ENCODE measurements around the gene C6orf89.

Gene C6orf89, protein sequence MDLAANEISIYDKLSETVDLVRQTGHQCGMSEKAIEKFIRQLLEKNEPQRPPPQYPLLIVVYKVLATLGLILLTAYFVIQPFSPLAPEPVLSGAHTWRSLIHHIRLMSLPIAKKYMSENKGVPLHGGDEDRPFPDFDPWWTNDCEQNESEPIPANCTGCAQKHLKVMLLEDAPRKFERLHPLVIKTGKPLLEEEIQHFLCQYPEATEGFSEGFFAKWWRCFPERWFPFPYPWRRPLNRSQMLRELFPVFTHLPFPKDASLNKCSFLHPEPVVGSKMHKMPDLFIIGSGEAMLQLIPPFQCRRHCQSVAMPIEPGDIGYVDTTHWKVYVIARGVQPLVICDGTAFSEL

DNA sequence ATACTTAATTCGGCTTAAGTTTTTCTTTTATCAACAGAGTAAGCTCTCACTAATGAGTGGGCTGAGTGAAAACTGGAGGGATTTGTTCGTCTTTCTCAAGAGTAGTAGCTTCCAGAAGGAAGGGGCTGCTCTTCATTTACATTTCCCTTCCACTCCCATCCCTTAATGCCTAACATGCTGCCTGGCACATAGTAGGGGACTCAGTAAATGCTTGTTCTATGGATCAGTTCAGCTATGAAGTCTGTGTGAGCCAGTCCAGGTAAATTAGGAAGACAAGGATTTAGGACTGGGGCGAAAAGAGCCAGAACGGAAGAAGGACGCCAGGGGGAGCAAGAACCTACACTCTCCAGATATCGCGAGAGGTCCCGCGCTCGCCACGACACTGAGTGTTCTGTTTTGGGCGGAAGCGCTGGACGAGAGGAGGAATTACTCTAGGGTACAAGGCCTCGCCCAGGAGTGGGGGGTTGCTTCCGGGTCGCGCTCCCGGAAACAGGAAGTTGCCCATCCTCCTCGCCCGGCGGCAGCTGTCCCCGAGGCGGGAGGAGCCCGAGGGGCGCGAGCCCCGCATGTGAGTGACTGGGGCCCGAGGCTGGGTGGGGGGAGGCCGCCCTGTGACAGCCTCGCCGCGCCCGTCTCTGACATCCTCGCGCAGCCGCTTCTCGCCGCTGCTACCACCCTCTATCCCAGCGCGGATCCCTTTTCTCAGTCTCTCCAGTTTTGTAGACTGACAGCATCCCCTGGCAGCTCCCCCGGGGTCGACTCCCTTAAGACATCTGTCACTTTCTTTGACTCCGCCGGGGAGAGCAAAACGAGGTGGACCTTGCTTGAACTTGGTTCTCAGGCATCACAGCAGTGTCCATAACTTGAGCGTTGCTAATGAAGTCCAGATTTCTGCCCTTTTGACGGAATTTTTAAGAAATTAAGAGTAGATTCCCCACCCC, at the start of gene C6orf89:
Gene C6orf89, plus strand, starts transcription at position 492 of the 941 bp plus-strand sequence. CDS start 13,493 bp downstream, outside the sequence.
- no peaks in the 10 kb centered on the region for H3K36me3 ChIP-seq (ENCODE audit: control insufficient read depth, insufficient read depth, low read length)
- no peaks in the 10 kb centered on the region for H3K4me1 ChIP-seq (ENCODE audit: control insufficient read depth, insufficient read depth, low read length)
- no CpG with 5 or more reads among the region's 48 CpGs for WGBS (ENCODE audit: insufficient coverage, insufficient read length)
- H3K4me3 ChIP-seq (ENCODE audit: low read length): peak within 1 kb of the TSS; percentile 61
- DNase-seq (ENCODE audit: low read depth, low spot score): peak; percentile 97
- no peak within 1 kb of the TSS for H3K27ac ChIP-seq (ENCODE audit: low read length)
- H3K9me3 ChIP-seq (ENCODE audit: control insufficient read depth, insufficient read depth, low read length): no peaks in the 10 kb centered on the region
- no peaks in the 10 kb centered on the region for H3K27me3 ChIP-seq (ENCODE audit: control insufficient read depth, insufficient read depth, low read length)

DNA sequence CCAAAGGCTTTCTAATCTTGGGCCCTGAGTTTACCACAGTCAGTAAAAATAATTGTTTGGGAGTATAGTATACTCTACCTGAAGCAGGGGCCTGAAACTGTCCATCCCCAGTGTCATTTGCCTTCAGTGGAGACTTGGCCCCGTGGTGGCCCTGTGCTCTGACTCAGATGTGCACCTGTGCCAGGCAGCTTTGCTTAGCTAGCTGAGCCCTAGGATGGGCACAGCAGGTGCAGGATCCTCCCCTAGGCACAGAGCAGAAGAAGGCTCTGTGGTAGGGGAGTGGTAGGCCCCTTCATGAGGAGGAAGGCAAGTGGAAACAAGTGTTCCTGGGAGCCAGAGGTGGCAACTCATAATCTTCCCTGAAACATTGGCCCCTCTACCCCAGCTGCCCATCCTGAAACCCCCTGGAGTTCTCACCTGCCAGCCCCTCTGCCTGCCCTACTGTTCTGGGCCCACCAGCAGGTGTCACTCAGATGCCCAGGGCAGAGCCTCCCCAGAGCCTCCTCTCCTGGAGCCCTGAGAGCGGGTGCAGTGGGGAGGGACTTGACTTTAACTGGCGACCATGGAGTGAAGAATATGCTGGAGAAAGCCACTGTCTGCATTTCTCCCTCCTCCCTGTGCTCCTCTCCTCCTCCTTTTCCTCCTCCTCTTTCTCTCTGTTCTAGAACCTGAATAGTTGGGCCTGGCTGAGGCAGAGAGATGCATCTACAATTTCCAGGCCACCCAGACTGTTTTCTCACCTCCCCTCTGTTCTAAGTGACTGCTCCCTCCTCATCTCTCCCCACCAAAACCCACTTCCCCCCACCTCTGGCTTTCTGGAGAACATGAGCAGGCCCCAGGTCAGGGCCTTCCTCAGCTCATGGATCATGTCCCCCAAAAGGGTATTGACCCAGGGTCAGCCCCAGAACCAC, 49.4 kb upstream of the C6orf89 start:
- no CpG with 5 or more reads among the region's 3 CpGs for WGBS (ENCODE audit: insufficient coverage, insufficient read length)
- H3K4me3 ChIP-seq (ENCODE audit: low read length): no peak overlapping the region
- H3K27me3 ChIP-seq (ENCODE audit: control insufficient read depth, insufficient read depth, low read length): peaks cover 24% of the 10 kb centered on the region
- H3K4me1 ChIP-seq (ENCODE audit: control insufficient read depth, insufficient read depth, low read length): peaks cover 2% of the 10 kb centered on the region; the same call in 1 of the 2 replicates
- no peak for DNase-seq (ENCODE audit: low read depth, low spot score)
- no peaks in the 10 kb centered on the region for H3K9me3 ChIP-seq (ENCODE audit: control insufficient read depth, insufficient read depth, low read length)
- H3K27ac ChIP-seq (ENCODE audit: low read length): no peak overlapping the region
- H3K36me3 ChIP-seq (ENCODE audit: control insufficient read depth, insufficient read depth, low read length): no peaks in the 10 kb centered on the region

DNA sequence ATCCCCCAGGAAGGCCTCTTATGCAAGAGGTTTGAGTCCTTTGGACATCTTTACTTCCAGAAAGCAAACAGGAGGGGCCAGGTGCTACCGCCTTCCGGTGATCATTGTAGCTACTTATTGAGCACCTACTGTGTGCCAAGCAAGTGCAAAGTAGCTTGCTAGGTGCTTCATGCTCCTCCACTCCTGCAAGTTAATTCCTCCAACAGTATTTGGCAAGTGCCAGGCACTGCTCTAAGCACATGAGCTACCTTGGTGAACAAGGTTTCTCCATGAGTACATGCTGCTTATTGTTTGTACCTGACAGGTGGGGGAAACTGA, 48.8 kb upstream of the C6orf89 start:
- Histone ChIP-seq H3K4me3 (ENCODE audit: low read length) (no peak overlapping the region), H3K4me1 (ENCODE audit: control insufficient read depth, insufficient read depth, low read length) (peaks cover 2% of the 10 kb centered on the region; the same call in 1 of the 2 replicates), H3K27ac (ENCODE audit: low read length) (no peak overlapping the region), H3K36me3 (ENCODE audit: control insufficient read depth, insufficient read depth, low read length) (no peaks in the 10 kb centered on the region), H3K27me3 (ENCODE audit: control insufficient read depth, insufficient read depth, low read length) (peaks cover 25% of the 10 kb centered on the region), H3K9me3 (ENCODE audit: control insufficient read depth, insufficient read depth, low read length) (no peaks in the 10 kb centered on the region)
- no peak for DNase-seq (ENCODE audit: low read depth, low spot score)
- no CpG with 5 or more reads among the region's 2 CpGs for WGBS (ENCODE audit: insufficient coverage, insufficient read length)

DNA sequence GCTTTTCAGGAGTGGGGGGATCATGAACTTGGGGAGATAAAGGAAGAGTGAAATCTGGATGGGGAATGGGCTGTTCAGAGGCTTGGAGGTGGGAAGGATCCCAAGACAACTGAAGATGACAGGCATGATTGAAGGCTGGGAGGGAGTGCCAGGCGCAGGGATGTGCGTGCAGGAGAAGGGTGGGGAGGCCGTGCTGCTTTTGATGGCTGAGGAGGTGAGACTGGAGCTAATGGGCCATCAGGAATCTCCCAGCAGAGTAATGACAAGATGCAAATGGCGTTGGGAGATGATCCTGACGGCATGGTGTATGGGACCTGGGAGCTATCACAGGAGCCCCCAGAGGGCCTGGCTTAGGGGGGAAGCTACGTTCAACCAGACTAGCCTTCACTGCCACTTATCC, 48.1 kb upstream of the C6orf89 start:
- H3K4me1 ChIP-seq (ENCODE audit: control insufficient read depth, insufficient read depth, low read length): peaks cover 2% of the 10 kb centered on the region; the same call in 1 of the 2 replicates
- H3K9me3 ChIP-seq (ENCODE audit: control insufficient read depth, insufficient read depth, low read length): no peaks in the 10 kb centered on the region
- peaks cover 25% of the 10 kb centered on the region for H3K27me3 ChIP-seq (ENCODE audit: control insufficient read depth, insufficient read depth, low read length)
- H3K27ac ChIP-seq (ENCODE audit: low read length): no peak overlapping the region
- H3K4me3 ChIP-seq (ENCODE audit: low read length): no peak overlapping the region
- WGBS (ENCODE audit: insufficient coverage, insufficient read length): no CpG with 5 or more reads among the region's 6 CpGs
- DNase-seq (ENCODE audit: low read depth, low spot score): no peak
- no peaks in the 10 kb centered on the region for H3K36me3 ChIP-seq (ENCODE audit: control insufficient read depth, insufficient read depth, low read length)

DNA sequence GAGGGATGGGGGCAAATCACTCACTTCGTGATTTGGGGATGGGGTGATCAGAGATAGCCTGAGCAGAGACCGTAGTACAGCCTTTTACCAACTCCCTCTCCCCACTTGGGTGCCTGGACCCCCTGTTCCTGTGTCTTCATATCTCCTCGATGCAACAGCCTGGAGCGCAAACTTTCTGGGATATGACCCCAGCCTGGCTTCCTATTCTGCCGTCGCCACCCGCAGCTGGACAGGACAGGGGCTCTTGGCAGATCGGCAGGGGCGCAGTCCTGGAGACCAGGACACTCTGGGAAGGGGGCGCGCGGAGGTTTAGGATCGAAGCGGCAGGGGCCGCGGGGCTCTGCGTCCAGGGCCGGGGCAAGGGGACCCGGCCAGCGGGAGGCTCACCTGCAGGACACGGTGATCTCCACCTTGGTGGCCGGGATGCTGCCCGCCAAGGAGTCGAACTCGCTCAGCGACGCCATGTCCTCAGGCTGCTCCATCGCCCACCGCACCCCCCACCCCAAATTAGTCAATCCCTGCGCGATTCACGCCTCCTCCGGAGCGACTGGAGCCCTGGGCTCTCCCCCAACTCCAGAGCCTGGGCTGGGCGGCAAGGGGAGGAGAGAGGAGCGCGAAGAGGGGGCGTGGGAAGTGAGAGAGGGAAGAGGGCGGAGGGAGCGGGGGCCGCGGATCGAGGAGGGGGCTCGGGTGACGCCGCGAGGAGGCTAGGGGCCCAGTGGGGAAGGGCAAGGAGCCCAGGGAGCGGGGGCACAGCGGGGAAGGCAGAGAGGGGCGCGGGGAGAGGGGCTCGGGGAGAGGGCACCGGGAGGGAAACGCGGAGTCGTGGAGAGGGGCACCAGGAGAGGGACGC, 46.6 kb upstream of the C6orf89 start, which contains the start of gene CPNE5:
Gene CPNE5, minus strand, starts transcription at position 549 of the 853 bp plus-strand sequence. Its CDS starts 67 bp downstream, at position 482.
- no peaks in the 10 kb centered on the region for H3K9me3 ChIP-seq (ENCODE audit: control insufficient read depth, insufficient read depth, low read length)
- peak within 1 kb of the TSS; percentile 72 for H3K4me3 ChIP-seq (ENCODE audit: low read length)
- peaks cover 2% of the 10 kb centered on the region; the same call in 1 of the 2 replicates for H3K4me1 ChIP-seq (ENCODE audit: control insufficient read depth, insufficient read depth, low read length)
- WGBS (ENCODE audit: insufficient coverage, insufficient read length): no CpG with 5 or more reads among the region's 57 CpGs
- peaks cover 25% of the 10 kb centered on the region for H3K27me3 ChIP-seq (ENCODE audit: control insufficient read depth, insufficient read depth, low read length)
- H3K27ac ChIP-seq (ENCODE audit: low read length): no peak within 1 kb of the TSS
- DNase-seq (ENCODE audit: low read depth, low spot score): no peak
- no peaks in the 10 kb centered on the region for H3K36me3 ChIP-seq (ENCODE audit: control insufficient read depth, insufficient read depth, low read length)

DNA sequence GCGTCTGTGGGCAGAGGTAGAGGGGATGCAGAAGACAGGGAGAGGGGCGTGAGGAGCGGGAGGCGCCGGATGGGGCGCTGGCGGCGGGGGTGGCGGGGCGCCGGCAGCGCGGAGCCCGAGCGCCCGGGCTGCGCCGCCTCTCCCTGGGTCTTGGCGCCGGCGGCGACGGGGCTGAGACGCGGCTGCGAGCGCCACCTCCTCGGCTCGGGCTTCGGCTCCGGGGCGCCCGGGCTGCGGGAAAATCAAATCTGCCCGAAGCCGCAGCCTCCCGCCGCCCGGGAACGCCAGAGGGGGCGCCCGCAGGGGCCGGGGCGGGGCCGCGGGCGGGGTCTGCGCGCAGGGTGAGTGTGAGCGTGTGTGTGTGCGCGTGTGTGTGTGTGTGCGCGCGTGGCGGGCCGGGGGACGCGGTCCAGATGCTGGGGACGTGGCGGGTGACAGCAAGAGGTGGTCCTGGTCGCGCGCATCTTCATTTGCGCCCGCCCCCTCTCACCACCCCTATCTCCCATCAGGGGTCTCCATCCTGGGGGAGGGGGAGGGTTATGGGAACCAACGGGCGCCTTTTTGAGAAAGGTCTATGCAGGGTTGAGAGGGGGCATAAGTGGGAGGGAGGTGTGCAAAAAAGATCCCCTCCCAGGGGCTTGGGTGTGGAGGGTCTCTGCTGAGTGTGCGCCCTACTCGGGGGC, 45.9 kb upstream of the C6orf89 start:
- Histone ChIP-seq H3K36me3 (ENCODE audit: control insufficient read depth, insufficient read depth, low read length) (no peaks in the 10 kb centered on the region), H3K27me3 (ENCODE audit: control insufficient read depth, insufficient read depth, low read length) (peaks cover 25% of the 10 kb centered on the region), H3K9me3 (ENCODE audit: control insufficient read depth, insufficient read depth, low read length) (no peaks in the 10 kb centered on the region), H3K27ac (ENCODE audit: low read length) (no peak overlapping the region), H3K4me1 (ENCODE audit: control insufficient read depth, insufficient read depth, low read length) (peaks cover under 1% of the 10 kb centered on the region; the same call in 1 of the 2 replicates), H3K4me3 (ENCODE audit: low read length) (peak overlapping the region; percentile 72)
- no CpG with 5 or more reads among the region's 70 CpGs for WGBS (ENCODE audit: insufficient coverage, insufficient read length)
- DNase-seq (ENCODE audit: low read depth, low spot score): no peak

DNA sequence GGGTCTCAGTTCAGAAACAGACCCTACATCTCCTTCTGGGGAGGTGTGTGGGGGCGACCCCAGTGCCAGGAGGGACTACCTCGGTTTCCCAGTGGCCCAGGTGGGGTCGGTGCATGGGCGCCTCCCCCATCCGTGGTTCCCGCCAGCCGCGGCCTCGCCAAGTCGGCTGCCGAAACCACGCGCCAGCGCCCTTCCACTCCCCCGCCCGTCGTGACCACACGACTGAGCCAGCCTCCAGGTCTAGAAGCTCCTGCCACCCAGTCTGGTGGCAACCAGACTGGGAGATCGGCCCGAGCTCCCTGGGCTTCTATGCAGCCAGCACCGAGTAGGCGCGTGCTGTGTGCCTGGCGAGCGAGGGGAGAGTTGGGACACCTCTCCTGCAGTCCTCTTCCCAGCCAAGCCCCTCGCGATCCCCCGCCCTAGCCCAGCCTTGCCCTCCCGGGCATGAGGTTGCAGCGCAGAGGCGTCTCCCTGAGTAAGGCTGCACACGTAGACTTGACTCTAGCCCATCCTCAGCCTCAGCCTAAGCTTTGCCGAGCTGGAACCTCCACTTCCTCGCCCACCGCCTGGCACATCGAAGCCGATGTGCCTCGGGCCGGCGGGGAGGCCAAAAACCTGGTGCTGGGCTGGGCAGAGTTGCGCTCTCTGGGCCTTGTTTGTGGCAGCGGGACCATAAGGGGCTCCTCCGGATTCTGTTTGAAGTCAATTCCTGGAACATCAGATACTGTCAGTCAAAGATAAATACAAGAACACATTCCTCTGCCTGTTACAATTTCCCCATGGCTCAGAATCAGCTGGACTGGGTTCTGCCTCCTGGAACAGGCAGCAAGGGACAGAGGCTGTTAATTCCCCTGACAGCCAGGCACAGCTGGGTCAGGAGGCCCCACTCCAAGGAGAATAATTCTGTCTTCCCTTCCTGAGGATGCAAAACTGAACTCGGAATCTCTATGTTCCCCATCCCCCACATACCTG, 45.0 kb upstream of the C6orf89 start:
- H3K4me3 ChIP-seq (ENCODE audit: low read length): peak overlapping the region; percentile 72; the same call in 1 of the 2 replicates
- H3K9me3 ChIP-seq (ENCODE audit: control insufficient read depth, insufficient read depth, low read length): no peaks in the 10 kb centered on the region
- no peaks in the 10 kb centered on the region for H3K36me3 ChIP-seq (ENCODE audit: control insufficient read depth, insufficient read depth, low read length)
- H3K4me1 ChIP-seq (ENCODE audit: control insufficient read depth, insufficient read depth, low read length): no peaks in the 10 kb centered on the region
- peaks cover 25% of the 10 kb centered on the region for H3K27me3 ChIP-seq (ENCODE audit: control insufficient read depth, insufficient read depth, low read length)
- WGBS (ENCODE audit: insufficient coverage, insufficient read length): no CpG with 5 or more reads among the region's 44 CpGs
- no peak for DNase-seq (ENCODE audit: low read depth, low spot score)
- H3K27ac ChIP-seq (ENCODE audit: low read length): no peak overlapping the region

DNA sequence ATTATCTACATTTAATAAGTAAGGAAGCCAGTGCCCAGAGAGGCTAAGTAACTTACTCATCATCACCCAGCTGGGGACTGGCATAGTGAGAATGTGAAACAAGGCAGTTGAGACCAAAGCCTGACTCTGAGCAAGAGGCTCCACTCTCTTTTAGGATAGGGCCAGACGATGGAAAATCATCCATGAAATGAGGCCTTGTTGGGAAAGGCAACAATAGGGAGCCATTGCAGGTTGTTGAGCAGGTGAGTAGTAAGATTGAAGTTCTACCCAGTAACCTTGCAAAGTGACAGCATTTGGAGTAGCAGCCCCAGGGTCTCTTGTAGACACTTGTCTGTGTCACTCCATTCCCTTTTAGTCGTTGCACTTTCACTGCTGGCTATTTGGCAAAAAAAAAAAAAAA, 44.0 kb upstream of the C6orf89 start:
- Histone ChIP-seq H3K27ac (ENCODE audit: low read length) (no peak overlapping the region), H3K4me1 (ENCODE audit: control insufficient read depth, insufficient read depth, low read length) (no peaks in the 10 kb centered on the region), H3K9me3 (ENCODE audit: control insufficient read depth, insufficient read depth, low read length) (no peaks in the 10 kb centered on the region), H3K27me3 (ENCODE audit: control insufficient read depth, insufficient read depth, low read length) (peaks cover 25% of the 10 kb centered on the region), H3K4me3 (ENCODE audit: low read length) (no peak overlapping the region), H3K36me3 (ENCODE audit: control insufficient read depth, insufficient read depth, low read length) (no peaks in the 10 kb centered on the region)
- no CpG with 5 or more reads among the region's 2 CpGs for WGBS (ENCODE audit: insufficient coverage, insufficient read length)
- DNase-seq (ENCODE audit: low read depth, low spot score): no peak
